Fibroblast of skin of right biceps (primary cell): ENCODE results near the gene ANXA5.
"Not testable (repeated sequence)": the region's sequence is repeated elsewhere in the genome, so short reads cannot be mapped to it uniquely, and the experiment has no call there.

ENCODE experiments used
- DNase-seq: peaks from one replicate; pipeline ENCODE4 v3.0.0-alpha.2; 2013

Gene ANXA5

GRCh38 chr4:121696581-121697461, at the start of gene ANXA5:
Gene ANXA5, minus strand, starts transcription at chr4:121696980. Its CDS starts 391 bp downstream, at chr4:121696589.
- peak; percentile 92 for DNase-seq

GRCh38 chr4:121742794-121743193, 46.0 kb upstream of the ANXA5 start:
- no peak for DNase-seq

GRCh38 chr4:121741751-121742150, 45.0 kb upstream of the ANXA5 start:
- DNase-seq, result no peak

GRCh38 chr4:121740796-121741409, 44.1 kb upstream of the ANXA5 start:
- no peak for DNase-seq

- no peak for DNase-seq
Observed at GRCh38 chr4:121739575-121739974, 42.8 kb upstream of the ANXA5 start.

- DNase-seq, result peak; percentile 67
Observed at GRCh38 chr4:121738780-121739535, 42.2 kb upstream of the ANXA5 start.

- no peak for DNase-seq
Observed at GRCh38 chr4:121737846-121738554, 41.2 kb upstream of the ANXA5 start.

- DNase-seq, result peak; percentile 70
Observed at GRCh38 chr4:121736735-121737351, 40.1 kb upstream of the ANXA5 start.

- peak; percentile 17 for DNase-seq
Observed at GRCh38 chr4:121734571-121734970, 37.8 kb upstream of the ANXA5 start.

- no peak for DNase-seq
Observed at GRCh38 chr4:121733942-121734341, 37.2 kb upstream of the ANXA5 start.

GRCh38 chr4:121729753-121730152, 33.0 kb upstream of the ANXA5 start:
- not testable (repeated sequence) for DNase-seq

GRCh38 chr4:121728798-121729226, 32.0 kb upstream of the ANXA5 start:
- DNase-seq, result peak; percentile 94

- DNase-seq, result peak; percentile 97
Observed at GRCh38 chr4:121728066-121728465, 31.3 kb upstream of the ANXA5 start.

GRCh38 chr4:121726642-121727268, 30.0 kb upstream of the ANXA5 start:
- peak; percentile 74 for DNase-seq

GRCh38 chr4:121724671-121725070, 27.9 kb upstream of the ANXA5 start:
- DNase-seq, result no peak

GRCh38 chr4:121721700-121722099, 24.9 kb upstream of the ANXA5 start:
- DNase-seq, result no peak

GRCh38 chr4:121720109-121720508, 23.3 kb upstream of the ANXA5 start:
- DNase-seq, result peak; percentile 86

- DNase-seq, result no peak
Observed at GRCh38 chr4:121717680-121718237, 21.0 kb upstream of the ANXA5 start.

GRCh38 chr4:121714548-121714947, 17.8 kb upstream of the ANXA5 start:
- no peak for DNase-seq

GRCh38 chr4:121712783-121713182, 16.0 kb upstream of the ANXA5 start:
- DNase-seq, result no peak

GRCh38 chr4:121712001-121712651, 15.3 kb upstream of the ANXA5 start:
- DNase-seq, result no peak
